Measurements from ENCODE around the gene POLG. TPM values are rescaled to one million over a fixed set of nuclear protein-coding genes. Genes with fewer than 3 reads are reported as not detected.
A peak's percentile ranks its signal among the peaks of the same experiment; 100 is the strongest.

POLG gene
- total and polyA plus RNA-seq, 2 of the 13 experiments (the other 11 are each of a cell fraction or from before 2014, with no cell fraction given) = 26.6 to 35.5 TPM

DNA sequence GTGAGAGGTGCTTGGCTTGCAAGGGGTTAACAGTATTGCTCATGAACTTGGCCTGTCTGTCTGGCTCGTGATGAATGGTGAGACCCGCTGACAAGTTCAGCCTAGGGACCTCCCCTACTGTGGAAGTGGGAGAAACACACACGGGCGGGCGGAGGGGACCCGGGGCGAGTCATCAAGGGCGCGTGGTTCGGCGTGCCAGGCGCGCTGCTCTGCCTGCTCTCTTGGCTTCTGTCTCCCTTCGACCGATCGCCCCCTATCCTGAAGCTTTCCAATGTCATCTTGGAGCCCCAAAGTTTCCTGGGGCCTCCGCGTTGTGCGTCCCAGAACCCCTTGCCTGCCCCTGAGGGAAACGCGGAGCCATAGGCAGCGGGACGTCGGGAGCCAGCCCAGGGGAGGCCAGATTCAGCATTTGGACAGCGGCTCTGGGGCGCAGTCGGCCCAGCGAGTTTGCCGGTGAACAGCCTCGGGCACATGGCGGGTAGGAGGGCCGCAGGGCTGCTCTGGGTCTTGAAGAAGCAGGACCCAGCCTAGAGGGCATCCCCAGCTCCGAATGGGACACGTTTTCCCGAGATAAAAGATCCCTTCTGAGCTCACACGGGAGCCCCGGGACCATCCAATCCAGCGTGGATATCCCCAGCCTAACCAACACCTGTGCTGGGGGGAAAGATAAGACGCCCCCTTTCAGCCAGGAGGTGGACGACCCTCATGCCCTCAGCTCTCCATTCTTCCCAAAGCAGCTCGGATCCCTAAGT is 27.0 kb upstream of the POLG start (continued):
- TF ChIP-seq RFXANK (CRISPR knock-in tag; IDR thresholded peaks at IDR 0.05) (no peak), SP4 (CRISPR knock-in tag; IDR thresholded peaks at IDR 0.05) (0 out of 2 replicates have a peak, but pooled peaks have one; percentile 43), TBX3 (IDR thresholded peaks at IDR 0.05; ENCODE audit: borderline replicate concordance) (no peak), NBN (conservative IDR thresholded peaks at IDR 0.05) (no peak), ZNF230 (CRISPR knock-in tag; IDR thresholded peaks at IDR 0.05) (no peak), ZNF570 (CRISPR knock-in tag; IDR thresholded peaks at IDR 0.05; ENCODE audit: borderline replicate concordance) (no peak), CC2D1A (CRISPR knock-in tag; IDR thresholded peaks at IDR 0.05) (no peak), ZNF292 (CRISPR knock-in tag; IDR thresholded peaks at IDR 0.05; ENCODE audit: borderline replicate concordance, low read depth) (no peak), GPN1 (CRISPR knock-in tag; IDR thresholded peaks at IDR 0.05; ENCODE audit: borderline replicate concordance) (peak; percentile 93; the same call in 1 of the 2 replicates), BRD4 (CRISPR knock-in tag; IDR thresholded peaks at IDR 0.05) (no peak), HOXA7 (CRISPR knock-in tag; IDR thresholded peaks at IDR 0.05) (no peak), ZFX (CRISPR knock-in tag; IDR thresholded peaks at IDR 0.05; ENCODE audit: low read depth) (0 out of 2 replicates have a peak, but pooled peaks have one; percentile 21), NCOA2 (CRISPR knock-in tag; IDR thresholded peaks at IDR 0.05) (peak; percentile 65; the same call in 1 of the 2 replicates), GATA4 (IDR thresholded peaks at IDR 0.05; ENCODE audit: borderline replicate concordance, low read depth) (no peak), EZH2 (conservative IDR thresholded peaks at IDR 0.05; ENCODE audit: low read depth, low read length) (no peak)
- TF ChIP-seq, protein P1, sequence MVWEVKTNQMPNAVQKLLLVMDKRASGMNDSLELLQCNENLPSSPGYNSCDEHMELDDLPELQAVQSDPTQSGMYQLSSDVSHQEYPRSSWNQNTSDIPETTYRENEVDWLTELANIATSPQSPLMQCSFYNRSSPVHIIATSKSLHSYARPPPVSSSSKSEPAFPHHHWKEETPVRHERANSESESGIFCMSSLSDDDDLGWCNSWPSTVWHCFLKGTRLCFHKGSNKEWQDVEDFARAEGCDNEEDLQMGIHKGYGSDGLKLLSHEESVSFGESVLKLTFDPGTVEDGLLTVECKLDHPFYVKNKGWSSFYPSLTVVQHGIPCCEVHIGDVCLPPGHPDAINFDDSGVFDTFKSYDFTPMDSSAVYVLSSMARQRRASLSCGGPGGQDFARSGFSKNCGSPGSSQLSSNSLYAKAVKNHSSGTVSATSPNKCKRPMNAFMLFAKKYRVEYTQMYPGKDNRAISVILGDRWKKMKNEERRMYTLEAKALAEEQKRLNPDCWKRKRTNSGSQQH (CRISPR knock-in tag; IDR thresholded peaks at IDR 0.05; ENCODE audit: low read depth) = peak; percentile 92
- TF ChIP-seq, protein P2, sequence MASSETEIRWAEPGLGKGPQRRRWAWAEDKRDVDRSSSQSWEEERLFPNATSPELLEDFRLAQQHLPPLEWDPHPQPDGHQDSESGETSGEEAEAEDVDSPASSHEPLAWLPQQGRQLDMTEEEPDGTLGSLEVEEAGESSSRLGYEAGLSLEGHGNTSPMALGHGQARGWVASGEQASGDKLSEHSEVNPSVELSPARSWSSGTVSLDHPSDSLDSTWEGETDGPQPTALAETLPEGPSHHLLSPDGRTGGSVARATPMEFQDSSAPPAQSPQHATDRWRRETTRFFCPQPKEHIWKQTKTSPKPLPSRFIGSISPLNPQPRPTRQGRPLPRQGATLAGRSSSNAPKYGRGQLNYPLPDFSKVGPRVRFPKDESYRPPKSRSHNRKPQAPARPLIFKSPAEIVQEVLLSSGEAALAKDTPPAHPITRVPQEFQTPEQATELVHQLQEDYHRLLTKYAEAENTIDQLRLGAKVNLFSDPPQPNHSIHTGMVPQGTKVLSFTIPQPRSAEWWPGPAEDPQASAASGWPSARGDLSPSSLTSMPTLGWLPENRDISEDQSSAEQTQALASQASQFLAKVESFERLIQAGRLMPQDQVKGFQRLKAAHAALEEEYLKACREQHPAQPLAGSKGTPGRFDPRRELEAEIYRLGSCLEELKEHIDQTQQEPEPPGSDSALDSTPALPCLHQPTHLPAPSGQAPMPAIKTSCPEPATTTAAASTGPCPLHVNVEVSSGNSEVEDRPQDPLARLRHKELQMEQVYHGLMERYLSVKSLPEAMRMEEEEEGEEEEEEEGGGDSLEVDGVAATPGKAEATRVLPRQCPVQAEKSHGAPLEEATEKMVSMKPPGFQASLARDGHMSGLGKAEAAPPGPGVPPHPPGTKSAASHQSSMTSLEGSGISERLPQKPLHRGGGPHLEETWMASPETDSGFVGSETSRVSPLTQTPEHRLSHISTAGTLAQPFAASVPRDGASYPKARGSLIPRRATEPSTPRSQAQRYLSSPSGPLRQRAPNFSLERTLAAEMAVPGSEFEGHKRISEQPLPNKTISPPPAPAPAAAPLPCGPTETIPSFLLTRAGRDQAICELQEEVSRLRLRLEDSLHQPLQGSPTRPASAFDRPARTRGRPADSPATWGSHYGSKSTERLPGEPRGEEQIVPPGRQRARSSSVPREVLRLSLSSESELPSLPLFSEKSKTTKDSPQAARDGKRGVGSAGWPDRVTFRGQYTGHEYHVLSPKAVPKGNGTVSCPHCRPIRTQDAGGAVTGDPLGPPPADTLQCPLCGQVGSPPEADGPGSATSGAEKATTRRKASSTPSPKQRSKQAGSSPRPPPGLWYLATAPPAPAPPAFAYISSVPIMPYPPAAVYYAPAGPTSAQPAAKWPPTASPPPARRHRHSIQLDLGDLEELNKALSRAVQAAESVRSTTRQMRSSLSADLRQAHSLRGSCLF (CRISPR knock-in tag; IDR thresholded peaks at IDR 0.05; ENCODE audit: borderline replicate concordance) = peak; percentile 43; the same call in 1 of the 2 replicates
- TF ChIP-seq, protein P3, sequence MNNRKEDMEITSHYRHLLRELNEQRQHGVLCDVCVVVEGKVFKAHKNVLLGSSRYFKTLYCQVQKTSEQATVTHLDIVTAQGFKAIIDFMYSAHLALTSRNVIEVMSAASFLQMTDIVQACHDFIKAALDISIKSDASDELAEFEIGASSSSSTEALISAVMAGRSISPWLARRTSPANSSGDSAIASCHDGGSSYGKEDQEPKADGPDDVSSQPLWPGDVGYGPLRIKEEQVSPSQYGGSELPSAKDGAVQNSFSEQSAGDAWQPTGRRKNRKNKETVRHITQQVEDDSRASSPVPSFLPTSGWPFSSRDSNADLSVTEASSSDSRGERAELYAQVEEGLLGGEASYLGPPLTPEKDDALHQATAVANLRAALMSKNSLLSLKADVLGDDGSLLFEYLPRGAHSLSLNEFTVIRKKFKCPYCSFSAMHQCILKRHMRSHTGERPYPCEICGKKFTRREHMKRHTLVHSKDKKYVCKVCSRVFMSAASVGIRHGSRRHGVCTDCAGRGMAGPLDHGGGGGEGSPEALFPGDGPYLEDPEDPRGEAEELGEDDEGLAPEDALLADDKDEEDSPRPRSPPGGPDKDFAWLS (CRISPR knock-in tag; IDR thresholded peaks at IDR 0.05; ENCODE audit: borderline replicate concordance) = no peak
- TF ChIP-seq, protein P4, sequence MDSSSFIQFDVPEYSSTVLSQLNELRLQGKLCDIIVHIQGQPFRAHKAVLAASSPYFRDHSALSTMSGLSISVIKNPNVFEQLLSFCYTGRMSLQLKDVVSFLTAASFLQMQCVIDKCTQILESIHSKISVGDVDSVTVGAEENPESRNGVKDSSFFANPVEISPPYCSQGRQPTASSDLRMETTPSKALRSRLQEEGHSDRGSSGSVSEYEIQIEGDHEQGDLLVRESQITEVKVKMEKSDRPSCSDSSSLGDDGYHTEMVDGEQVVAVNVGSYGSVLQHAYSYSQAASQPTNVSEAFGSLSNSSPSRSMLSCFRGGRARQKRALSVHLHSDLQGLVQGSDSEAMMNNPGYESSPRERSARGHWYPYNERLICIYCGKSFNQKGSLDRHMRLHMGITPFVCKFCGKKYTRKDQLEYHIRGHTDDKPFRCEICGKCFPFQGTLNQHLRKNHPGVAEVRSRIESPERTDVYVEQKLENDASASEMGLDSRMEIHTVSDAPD (CRISPR knock-in tag; IDR thresholded peaks at IDR 0.05) = no peak

All from HepG2 (cell line).